Endothelial cell of umbilical vein (primary cell): ENCODE data around the gene ARFGEF3. TPM values are rescaled to one million over a fixed set of nuclear protein-coding genes. Genes with fewer than 3 reads are reported as not detected.

Experiments
- BruUV-seq: library from RNA; stranded (reverse); fragments of 400-500 nt; replicated peaks from 2 replicates; lab custom pipeline; 2021; lab: Mats Ljungman, UMichigan
- CTCF ChIA-PET: fragments of 300-600, 350-600 bp; sonication (Branson Sonifier 250); formaldehyde crosslinking; loops from one replicate; lab custom pipeline; 2021; ENCODE audit warnings: antibody characterized with exemption, inconsistent platforms; lab: Charles Lee
- POLR2A ChIA-PET: fragments of 300-600, 350-600 bp; sonication (Branson Sonifier 250); formaldehyde crosslinking; loops from one replicate; lab custom pipeline; 2021; ENCODE audit warnings: antibody characterized with exemption, inconsistent platforms; lab: Charles Lee
- DNase-seq: peaks from one replicate; pipeline ENCODE4 v3.0.0-alpha.2; 2011; ENCODE audit warnings: low read depth, low spot score
- FAIRE-seq: peaks from 2 replicates; lab custom pipeline; 2011; peaks lifted over from hg19 to GRCh38; lab: Jason Lieb, UNC
- H2AFZ ChIP-seq: 2 replicates; pipeline ENCODE4 v1.6.0; 2012; ENCODE audit warnings: low read depth, low read length, control low read depth, inconsistent platforms
- H3K27ac ChIP-seq: 2 replicates; pipeline ENCODE4 v1.5.1; 2011; ENCODE audit warnings: low read depth, mild to moderate bottlenecking, control low read depth, low read length, moderate library complexity; ENCODE audit not compliant: insufficient read depth
- H3K27me3 ChIP-seq, 2 experiments: 2 replicates each; pipeline versions ENCODE4 v1.6.0 to v1.6.1; 2011; ENCODE audit warnings: low read length in 2 of 2, mixed read lengths in 1 of 2; ENCODE audit not compliant: control insufficient read depth in 2 of 2, insufficient read depth in 2 of 2
- H3K36me3 ChIP-seq, 2 experiments: 2 replicates in 1 of 2; 3 replicates in 1 of 2; pipeline ENCODE4 v1.5.1; 2011; ENCODE audit warnings: low read length in 2 of 2, mild to moderate bottlenecking in 1 of 2, moderate library complexity in 1 of 2; ENCODE audit not compliant: control insufficient read depth in 2 of 2, insufficient read depth in 2 of 2; ENCODE audit errors: extremely low read depth in 1 of 2
- H3K4me1 ChIP-seq: 3 replicates; pipeline ENCODE4 v1.5.1; 2011; ENCODE audit warnings: mild to moderate bottlenecking, low read length; ENCODE audit not compliant: control insufficient read depth, insufficient read depth; ENCODE audit errors: extremely low read depth
- H3K4me2 ChIP-seq: 2 replicates; pipeline ENCODE4 v1.6.1; 2011; ENCODE audit warnings: low read length, control low read depth, mixed read lengths; ENCODE audit not compliant: insufficient read depth
- H3K4me3 ChIP-seq, 3 experiments: fragments of 200-600 bp in 1 of 3; sonication (generic), shearing (Covaris generic) in 1 of 3; replicated peaks in 1 of 3; 2 replicates each; pipeline ENCODE4 v1.5.1; 2011 to 2016; ENCODE audit warnings: control low read depth in 3 of 3, low read length in 3 of 3, mild to moderate bottlenecking in 2 of 3, inconsistent platforms in 1 of 3, low read depth in 1 of 3, moderate library complexity in 1 of 3; ENCODE audit not compliant: insufficient read depth in 1 of 3
- H3K79me2 ChIP-seq: 2 replicates; pipeline ENCODE4 v1.6.0; 2012; ENCODE audit warnings: low read length, inconsistent platforms; ENCODE audit not compliant: control insufficient read depth, insufficient read depth
- H3K9ac ChIP-seq: replicated peaks from 2 replicates; pipeline ENCODE3; 2011; ENCODE audit warnings: low read length, control low read depth; ENCODE audit not compliant: insufficient read depth; ENCODE audit errors: extremely low read depth
- H3K9me1 ChIP-seq: replicated peaks from 3 replicates; pipeline ENCODE4 v1.6.0; 2011; ENCODE audit warnings: mild to moderate bottlenecking, low read length; ENCODE audit not compliant: control insufficient read depth, insufficient read depth; ENCODE audit errors: extremely low read depth
- H3K9me3 ChIP-seq: replicated peaks from 2 replicates; pipeline ENCODE4 v1.5.1; 2012; ENCODE audit warnings: low read length, inconsistent platforms; ENCODE audit not compliant: control insufficient read depth, insufficient read depth
- H4K20me1 ChIP-seq: replicated peaks from 2 replicates; pipeline ENCODE3; 2011; ENCODE audit warnings: mild to moderate bottlenecking, low read length; ENCODE audit not compliant: control insufficient read depth, insufficient read depth; ENCODE audit errors: extremely low read depth
- CTCF ChIP-seq, 2 donors: IDR thresholded peaks; 1 replicate in 1 of 2; 2 replicates in 1 of 2; pipeline ENCODE4 v1.5.1; 2011; ENCODE audit warnings: low read length in 2 of 2, mild to moderate bottlenecking in 2 of 2, moderate library complexity in 2 of 2, control low read depth in 1 of 2, inconsistent platforms in 1 of 2, low read depth in 1 of 2; ENCODE audit not compliant: insufficient read depth in 1 of 2; ENCODE audit errors: extremely low read depth in 1 of 2
- EZH2 ChIP-seq: IDR thresholded peaks from 2 replicates; pipeline ENCODE4 v1.6.1; 2012; ENCODE audit warnings: borderline replicate concordance, low read depth, mild to moderate bottlenecking, moderate library complexity, low read length, inconsistent platforms; ENCODE audit not compliant: severe bottlenecking
- FOS ChIP-seq: IDR thresholded peaks from 2 replicates; pipeline ENCODE4 v1.6.1; 2011; ENCODE audit warnings: mild to moderate bottlenecking, low read length, moderate library complexity, borderline replicate concordance; ENCODE audit not compliant: insufficient read depth
- GATA2 ChIP-seq: IDR thresholded peaks from 2 replicates; pipeline ENCODE4 v1.7.0; 2011; ENCODE audit warnings: low read depth, mild to moderate bottlenecking, moderate library complexity, mixed read lengths, low read length; ENCODE audit not compliant: insufficient read length, insufficient read depth
- JUN ChIP-seq: IDR thresholded peaks from 2 replicates; pipeline ENCODE4 v1.6.1; 2011; ENCODE audit warnings: borderline replicate concordance, low read depth; ENCODE audit not compliant: insufficient read length, insufficient read depth
- MYC ChIP-seq: IDR thresholded peaks from one replicate; pipeline ENCODE4 v1.6.1; 2011; ENCODE audit warnings: mild to moderate bottlenecking, low read depth, low read length
- POLR2A ChIP-seq: IDR thresholded peaks from 2 replicates; pipeline ENCODE4 v1.6.1; 2012; ENCODE audit warnings: low read depth, mild to moderate bottlenecking, control low read depth, low read length
- POLR2AphosphoS5 ChIP-seq: IDR thresholded peaks from 2 replicates; pipeline ENCODE4 v1.6.1; 2012; ENCODE audit warnings: low read depth, mild to moderate bottlenecking, control low read depth, low read length, moderate library complexity; ENCODE audit not compliant: insufficient read depth
- dilution Hi-C: fragments of 300-500 bp; cut with MboI; formaldehyde crosslinking; loops from one replicate; pipeline ENCODE4 v1.15.0; 2019; ENCODE audit warnings: low sequenced_read_pairs; ENCODE audit not compliant: extremely low pct_ligation_motif_present
- intact Hi-C: fragments of 100-400 bp; cut with micrococcal nuclease; formaldehyde crosslinking; loops from one replicate; pipeline ENCODE4 v1.10.0; 2022
- polyA plus RNA-seq, 4 experiments: library from polyadenylated mRNA; depleted of rRNA in 3 of 4; stranded (reverse) in 3 of 4; unstranded in 1 of 4; fragments of >200 nt; gene quantifications; 2 replicates each; pipeline versions ENCODE4 v1.2.1 to v1.2.3, GENCODE V29; 2011 to 2012; ENCODE audit warnings: missing spikeins in 1 of 4
- total RNA-seq: library from RNA; stranded (reverse); gene quantifications from 2 replicates; pipeline ENCODE4 v1.2.3, GENCODE V29; 2021
- TF ChIP-seq, protein P1 (sequence below): IDR thresholded peaks from 2 replicates; pipeline ENCODE4 v1.6.1; 2011; ENCODE audit not compliant: insufficient read depth, insufficient read length

The ARFGEF3 gene
- total and polyA plus RNA-seq, 2 donors (not counting 3 experiments of a cell fraction or from before 2014, with no cell fraction given) = 1.3 to 7.3 TPM

DNA sequence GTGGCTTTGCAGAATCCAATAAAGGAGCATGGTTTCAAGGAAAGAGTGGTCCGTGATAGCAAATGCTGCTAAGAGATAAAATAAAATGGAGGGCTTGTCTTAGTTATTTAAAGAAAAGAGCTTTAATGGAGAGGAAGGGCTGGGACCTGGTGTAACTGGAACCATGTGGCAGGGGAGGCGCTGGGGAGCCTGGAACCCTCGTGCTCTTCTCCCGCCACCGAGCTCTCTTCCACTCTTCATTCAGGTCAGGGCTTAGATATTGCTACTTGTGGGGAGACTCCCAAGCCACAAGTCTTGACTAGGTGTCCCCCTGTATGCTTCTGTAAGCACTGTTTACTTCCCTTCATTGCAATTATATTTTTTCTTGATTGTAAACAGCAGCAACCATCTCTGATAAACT is 15.2 kb upstream of the ARFGEF3 start:
- H3K9ac ChIP-seq = no peak overlapping the region
- H3K4me1 ChIP-seq = no peaks in the 10 kb centered on the region
- dilution Hi-C loops (no loop called here), intact Hi-C loops (no loop called here)
- peaks cover 3 to 6% of the 10 kb centered on the region in 2 experiments for H3K27me3 ChIP-seq
- H3K9me3 ChIP-seq = no peaks in the 10 kb centered on the region
- no peaks in the 10 kb centered on the region for H4K20me1 ChIP-seq
- BruUV-seq = no TSS peak
- POLR2A ChIA-PET = no interaction called here
- H3K27ac ChIP-seq = no peak overlapping the region
- no peak overlapping the region for H3K4me3 ChIP-seq
- H3K4me2 ChIP-seq = no peak overlapping the region
- no peaks in the 10 kb centered on the region for H3K9me1 ChIP-seq
- DNase-seq (no peak), FAIRE-seq (no peak)
- CTCF ChIA-PET = interaction anchor here (1.2 to 1.3 kb wide), 2 partner anchors 8 to 9 kb away, joined by 3 read pairs; no protein-coding TSS in a partner anchor
- no peaks in the 10 kb centered on the region for H3K36me3 ChIP-seq
- TF ChIP-seq CTCF (IDR thresholded peaks at IDR 0.05; ENCODE audit: extremely low read depth in 1 of 2, insufficient read depth in 1 of 2, low read depth in 1 of 2, low read length in 2 of 2) (no peak), POLR2AphosphoS5 (no peak), JUN (no peak), FOS (no peak), MYC (no peak), GATA2 (no peak), EZH2 (no peak), POLR2A (no peak)
- TF ChIP-seq, protein P1, sequence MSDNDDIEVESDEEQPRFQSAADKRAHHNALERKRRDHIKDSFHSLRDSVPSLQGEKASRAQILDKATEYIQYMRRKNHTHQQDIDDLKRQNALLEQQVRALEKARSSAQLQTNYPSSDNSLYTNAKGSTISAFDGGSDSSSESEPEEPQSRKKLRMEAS = no peak
- H2AFZ ChIP-seq = no peak overlapping the region
- no peaks in the 10 kb centered on the region for H3K79me2 ChIP-seq
